Fibroblast of the aortic adventitia (primary cell): Measurements from ENCODE around the gene MRS2. TPM values are rescaled to one million over a fixed set of nuclear protein-coding genes. Genes with fewer than 3 reads are reported as not detected.

ENCODE experiments used
- DNase-seq: peaks from one replicate; pipeline ENCODE4 v3.0.0-alpha.2; 2010; ENCODE audit warnings: low read depth
- H3K4me3 ChIP-seq: 2 replicates; pipeline ENCODE4 v1.5.1; 2011; ENCODE audit warnings: low read depth, mild to moderate bottlenecking, control low read depth, low read length, moderate library complexity
- CTCF ChIP-seq: IDR thresholded peaks from 2 replicates; pipeline ENCODE4 v1.5.1; 2011; ENCODE audit warnings: mild to moderate bottlenecking, low read length, control low read depth, inconsistent platforms; ENCODE audit not compliant: insufficient read depth
- total RNA-seq: library from RNA; depleted of rRNA; stranded (reverse); fragments of >200 nt; gene quantifications from 2 replicates; pipeline ENCODE4 v1.2.3, GENCODE V29; 2012; ENCODE audit warnings: low replicate concordance

Gene MRS2
- total RNA-seq, 1 donor: 18.3 TPM

DNA sequence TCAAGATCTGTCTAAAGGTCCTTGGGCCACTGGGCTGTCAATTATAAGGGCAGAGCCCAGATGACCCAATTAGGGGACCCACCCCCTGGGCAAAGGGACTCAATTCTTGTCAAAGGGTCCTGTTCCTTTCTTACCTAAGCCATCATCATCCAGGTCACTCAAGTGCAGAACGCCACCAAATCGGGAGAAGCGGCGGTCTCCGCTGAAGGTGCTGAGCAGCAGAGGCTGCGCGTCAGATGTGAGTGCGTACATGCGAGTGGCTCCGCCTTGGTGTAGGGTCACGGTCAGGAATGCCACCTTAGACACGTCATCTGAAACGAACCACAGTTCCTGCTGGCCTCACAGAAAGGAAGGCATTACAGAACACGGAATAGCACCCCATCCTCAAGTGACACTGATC lies 34.2 kb downstream of the MRS2 start:
- DNase-seq: no peak
- no peak overlapping the region for H3K4me3 ChIP-seq
- TF ChIP-seq CTCF: no peak

DNA sequence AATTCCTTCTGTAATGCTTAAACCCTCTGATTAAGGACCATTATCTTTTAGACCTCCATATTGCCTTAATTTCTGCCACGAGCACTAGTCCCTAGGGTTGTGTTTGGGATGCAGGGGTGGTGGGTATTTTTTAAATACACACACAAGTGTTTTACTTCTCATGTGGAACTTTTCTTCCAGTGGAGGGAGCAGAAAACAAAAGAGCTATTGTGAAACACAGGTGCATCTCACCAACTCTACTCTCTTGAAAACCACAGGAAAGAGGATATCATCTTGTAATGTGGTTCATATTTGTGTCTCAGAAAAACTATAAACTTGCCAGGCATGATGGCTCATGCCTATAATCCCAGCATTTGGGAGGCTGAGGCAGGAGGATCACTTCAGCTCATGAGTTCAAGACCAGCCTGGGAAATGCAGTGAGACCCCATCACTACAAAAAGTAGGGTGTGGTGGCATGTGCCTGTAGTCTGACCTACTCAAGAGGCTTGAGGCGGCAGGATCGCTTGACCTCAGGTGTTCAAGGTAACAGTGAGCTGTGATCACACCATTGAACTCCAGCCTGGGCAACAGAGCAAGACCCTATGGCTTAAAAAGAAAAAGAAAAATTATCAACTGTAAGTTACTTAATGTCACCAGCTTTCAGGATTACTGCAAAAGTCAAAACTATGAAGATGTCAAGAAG lies 37.3 kb downstream of the MRS2 start:
- H3K4me3 ChIP-seq: no peak overlapping the region
- no peak for DNase-seq
- TF ChIP-seq CTCF: no peak

- H3K4me3 ChIP-seq: no peak overlapping the region
- TF ChIP-seq CTCF: no peak
- DNase-seq: no peak
Measured at GRCh38 chr6:24440897-24441598, 38.3 kb downstream of the MRS2 start.

DNA sequence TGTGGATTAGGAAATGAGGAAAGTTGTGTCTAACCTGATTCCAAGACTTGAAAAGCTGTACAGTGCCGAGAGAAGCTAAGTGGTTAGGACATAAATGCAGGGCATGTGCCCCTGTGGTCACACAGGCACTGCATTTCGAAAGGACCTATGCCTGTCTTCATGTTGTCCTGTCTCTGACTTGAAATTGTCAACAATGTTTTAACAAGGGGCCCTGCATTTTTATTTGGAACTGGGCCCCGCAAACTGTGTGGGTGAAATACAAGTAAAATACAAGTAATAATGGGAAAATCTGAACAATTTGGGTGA lies 38.8 kb downstream of the MRS2 start:
- no peak for DNase-seq
- no peak for TF ChIP-seq CTCF
- no peak overlapping the region for H3K4me3 ChIP-seq

DNA sequence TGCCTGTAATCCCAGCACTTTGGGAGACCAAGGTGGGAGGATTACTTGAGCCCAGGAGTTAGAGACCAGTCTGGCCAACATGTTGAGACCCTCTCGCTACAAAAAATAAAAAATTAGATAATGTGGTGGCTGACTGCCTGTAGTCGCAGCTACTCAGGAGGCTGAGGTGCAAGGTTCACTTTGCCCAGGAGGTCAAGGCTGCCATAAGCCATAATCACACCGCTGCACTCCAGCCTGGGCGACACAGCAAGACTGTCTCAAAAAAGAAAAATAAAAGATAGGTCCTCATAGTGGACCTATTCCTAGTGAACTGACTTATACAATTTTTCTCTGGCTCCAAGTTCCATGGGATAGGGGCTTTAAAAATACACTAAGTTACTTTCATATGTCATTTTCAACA lies 41.9 kb downstream of the MRS2 start:
- TF ChIP-seq CTCF: no peak
- no peak for DNase-seq
- H3K4me3 ChIP-seq: no peak overlapping the region

DNA sequence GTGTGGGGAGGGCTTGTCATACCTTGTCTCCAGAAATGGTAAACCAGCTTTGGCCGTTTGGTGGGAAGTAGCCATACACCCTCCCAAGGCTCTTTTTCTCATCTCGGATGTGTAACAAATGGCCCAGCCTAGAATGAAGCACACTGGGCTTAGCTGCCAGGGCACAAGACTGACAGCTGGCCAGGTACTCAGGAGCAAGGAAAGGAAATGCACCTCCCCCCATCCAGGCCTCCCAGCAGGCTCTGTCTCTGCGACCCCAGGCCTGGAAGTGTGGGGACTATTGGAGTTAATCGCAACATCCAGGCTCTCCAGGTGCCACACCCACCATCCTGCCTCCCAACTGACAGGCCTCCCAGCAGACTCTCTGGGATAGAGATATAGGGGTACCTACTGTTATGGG lies 43.0 kb downstream of the MRS2 start:
- no peak for DNase-seq
- H3K4me3 ChIP-seq: no peak overlapping the region
- TF ChIP-seq CTCF: no peak

GRCh38 chr6:24446670-24447069 lies 43.9 kb downstream of the MRS2 start:
- no peak overlapping the region for H3K4me3 ChIP-seq
- no peak for TF ChIP-seq CTCF
- no peak for DNase-seq
